Suppressor macrophage treated with lipopolysaccharide for 4 hours (primary cell): ENCODE data around the gene HPS4.

Source experiments
- DNase-seq: peaks from one replicate; pipeline ENCODE4 v3.0.0-alpha.2; 2020

Gene HPS4

GRCh38 chr22:26463101-26463661 lies 20.4 kb downstream of the HPS4 start:
- no peak for DNase-seq

DNA sequence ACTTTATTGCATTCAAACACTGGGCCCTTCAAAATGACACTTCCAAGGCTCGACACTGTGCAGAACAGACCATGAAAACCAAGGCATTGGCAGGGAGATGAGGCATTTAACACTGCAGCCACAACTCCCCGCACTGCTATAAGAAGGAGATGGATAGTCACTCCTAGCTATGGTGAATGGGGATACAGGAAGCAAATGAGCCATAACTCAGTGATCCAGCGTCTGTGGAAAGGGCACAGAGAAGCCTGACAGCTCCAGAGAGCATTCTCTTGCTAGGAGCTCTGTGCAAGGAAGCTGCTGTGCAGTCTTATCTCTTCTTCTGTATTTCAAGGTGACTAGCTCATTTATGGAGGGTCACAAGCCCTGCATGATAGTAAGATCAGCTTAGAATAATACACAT lies 20.9 kb downstream of the HPS4 start:
- DNase-seq: no peak

GRCh38 chr22:26462051-26462450 lies 21.5 kb downstream of the HPS4 start:
- DNase-seq: no peak

GRCh38 chr22:26461188-26461810 lies 22.3 kb downstream of the HPS4 start:
- DNase-seq: peak; percentile 62

GRCh38 chr22:26460202-26460601 lies 23.4 kb downstream of the HPS4 start:
- no peak for DNase-seq

DNA sequence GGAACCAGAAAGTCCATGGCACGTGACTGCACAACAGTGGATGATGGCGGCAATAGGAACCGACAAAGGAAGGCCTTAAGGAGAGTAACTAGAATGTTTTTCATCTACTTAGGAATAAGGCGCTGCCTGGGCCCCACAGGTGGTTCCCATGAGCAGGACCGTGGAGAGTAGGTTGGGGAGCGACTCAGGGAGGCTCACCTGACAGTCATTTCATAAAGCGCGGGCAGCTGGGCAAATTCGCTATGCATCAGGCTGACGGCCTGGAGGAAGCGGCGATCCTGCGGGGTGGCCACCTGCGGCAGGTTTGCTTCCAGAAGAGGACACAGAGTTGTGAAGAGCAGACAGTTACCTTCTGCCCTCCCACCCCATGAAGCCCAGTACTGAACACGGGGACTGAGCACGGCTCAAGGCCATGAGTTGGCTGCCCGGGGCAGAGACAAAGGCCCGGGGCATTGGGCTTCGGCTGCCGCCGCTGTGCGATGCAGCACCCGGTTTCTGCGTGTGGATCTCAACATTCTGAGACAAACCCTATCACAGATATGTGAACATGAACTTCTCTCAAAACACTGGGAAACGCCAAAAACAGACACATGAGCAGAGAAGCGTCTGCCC lies 25.8 kb downstream of the HPS4 start:
- no peak for DNase-seq

DNA sequence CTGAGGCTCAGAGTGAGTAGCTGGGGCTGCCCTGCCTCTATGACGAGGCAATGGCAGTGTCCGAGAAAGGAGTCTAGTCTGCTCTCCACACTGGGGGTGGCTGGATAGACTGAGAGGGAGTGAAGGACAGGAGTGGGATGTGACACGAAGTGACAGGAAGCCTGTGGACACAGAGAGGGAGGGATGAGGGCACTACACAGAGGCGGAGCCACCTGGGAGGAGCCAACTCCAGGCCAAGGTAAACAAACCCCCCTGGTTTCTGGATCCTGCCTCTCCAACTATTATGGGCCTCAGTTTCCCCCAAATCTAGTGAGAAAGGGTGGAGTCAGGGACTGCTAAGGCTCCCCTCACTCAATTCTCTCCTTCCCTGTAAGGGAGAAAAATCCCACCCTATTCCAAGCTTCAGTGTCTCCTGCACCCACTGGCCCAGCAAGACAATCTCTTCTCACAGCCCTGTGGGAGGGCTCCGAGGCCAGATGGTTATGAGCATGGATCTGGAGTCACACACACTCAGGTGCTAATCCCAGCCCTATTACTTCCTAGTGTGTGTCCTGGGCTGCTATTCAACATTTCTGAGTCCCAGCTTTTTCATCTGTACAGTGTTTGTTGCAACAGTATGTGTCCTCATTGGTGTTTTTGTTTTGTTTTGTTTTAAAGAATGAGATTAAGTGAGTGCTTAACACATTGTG lies 29.6 kb downstream of the HPS4 start:
- no peak for DNase-seq

- DNase-seq: no peak
Measured at GRCh38 chr22:26453216-26453615, 30.4 kb downstream of the HPS4 start.

DNA sequence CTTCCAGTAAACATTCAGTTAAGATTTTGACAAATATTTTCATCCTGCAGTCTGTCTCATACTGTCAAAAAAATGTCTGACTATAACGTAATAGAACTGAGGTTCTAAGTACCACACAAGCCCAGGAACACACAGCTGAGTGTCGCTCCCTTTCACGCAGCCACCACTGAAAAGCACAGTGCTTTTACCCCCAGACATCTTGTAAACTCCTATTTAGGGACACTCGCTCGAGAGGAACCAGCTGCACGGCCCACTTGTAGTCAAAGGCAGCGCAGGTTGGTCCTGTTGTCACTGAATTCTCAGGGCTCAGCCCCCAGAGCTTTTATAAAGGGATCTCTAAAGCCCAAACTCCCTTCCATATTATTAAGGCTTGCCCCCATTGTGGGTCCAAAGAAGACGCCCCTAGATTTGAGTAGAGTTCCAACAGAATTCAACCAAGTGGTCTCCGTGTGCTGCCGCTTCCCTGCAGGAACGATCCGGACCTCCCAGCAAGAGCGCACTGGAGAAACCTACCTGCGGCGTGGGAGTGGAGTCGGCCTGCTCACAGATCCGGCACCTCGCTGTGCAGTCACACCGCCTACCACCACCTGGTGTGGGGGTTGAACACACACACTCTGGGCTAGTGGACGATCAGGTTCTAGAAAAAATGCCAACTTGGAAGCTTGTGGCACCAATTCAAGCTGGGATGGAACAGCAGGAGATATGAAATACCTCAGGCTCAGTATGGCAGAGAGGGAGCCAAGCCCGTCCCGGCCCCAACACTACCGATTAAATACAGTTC lies 31.2 kb downstream of the HPS4 start:
- no peak for DNase-seq

DNA sequence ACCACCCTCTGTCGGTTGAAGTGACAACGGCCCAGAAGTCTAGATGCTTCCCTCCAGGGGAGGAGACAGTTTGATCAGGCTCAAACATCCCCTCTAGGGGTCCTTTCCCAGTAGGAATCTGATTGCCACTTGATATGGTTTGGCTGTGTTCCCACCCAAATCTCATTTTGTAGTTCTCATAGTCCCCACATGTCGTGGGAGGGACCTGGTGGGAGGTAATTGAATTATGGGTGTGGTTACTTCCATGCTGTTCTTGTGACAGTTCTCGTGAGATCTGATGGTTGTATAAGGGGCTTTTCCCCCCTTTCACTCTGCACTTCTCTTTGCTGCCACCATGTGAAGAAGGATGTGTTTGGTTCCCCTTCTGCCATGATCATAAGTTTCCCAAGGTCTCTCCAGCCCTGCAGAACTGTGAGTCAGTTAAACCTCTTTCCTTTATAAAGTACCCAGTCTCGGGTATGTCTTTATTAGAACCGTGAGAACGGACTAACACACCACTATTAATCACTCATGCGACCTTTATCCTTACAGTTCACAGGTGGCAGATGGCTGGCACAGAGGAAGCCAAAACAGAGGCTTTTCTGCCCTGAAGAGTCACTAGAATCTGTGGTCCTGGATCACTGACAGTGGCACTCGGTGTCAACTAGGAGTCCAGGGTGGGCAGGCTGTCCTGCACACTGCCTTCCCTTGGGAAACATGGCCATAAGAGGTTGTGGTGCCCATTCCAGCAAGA lies 33.0 kb downstream of the HPS4 start:
- no peak for DNase-seq

DNA sequence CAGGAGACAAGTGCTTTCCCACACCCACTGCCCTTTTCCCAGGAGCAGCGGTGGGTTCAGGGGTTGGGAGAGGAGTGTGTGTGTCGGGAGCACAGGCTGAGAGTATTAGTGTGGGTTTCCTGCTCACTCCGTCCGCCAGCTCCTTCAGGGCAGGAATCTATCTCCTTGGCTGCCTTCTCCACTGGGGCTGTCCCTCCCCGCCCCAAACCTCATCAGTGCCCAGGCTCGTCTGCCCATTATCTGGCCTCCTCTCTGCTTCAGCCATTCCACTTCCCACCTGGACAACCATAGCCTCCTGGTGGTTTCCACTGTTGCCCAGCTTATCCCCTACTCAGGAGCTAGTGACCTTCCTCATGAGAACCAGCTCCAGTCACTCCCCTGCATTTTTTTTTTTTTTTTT lies 34.6 kb downstream of the HPS4 start:
- DNase-seq: no peak

GRCh38 chr22:26448334-26448733 lies 35.2 kb downstream of the HPS4 start:
- no peak for DNase-seq

DNA sequence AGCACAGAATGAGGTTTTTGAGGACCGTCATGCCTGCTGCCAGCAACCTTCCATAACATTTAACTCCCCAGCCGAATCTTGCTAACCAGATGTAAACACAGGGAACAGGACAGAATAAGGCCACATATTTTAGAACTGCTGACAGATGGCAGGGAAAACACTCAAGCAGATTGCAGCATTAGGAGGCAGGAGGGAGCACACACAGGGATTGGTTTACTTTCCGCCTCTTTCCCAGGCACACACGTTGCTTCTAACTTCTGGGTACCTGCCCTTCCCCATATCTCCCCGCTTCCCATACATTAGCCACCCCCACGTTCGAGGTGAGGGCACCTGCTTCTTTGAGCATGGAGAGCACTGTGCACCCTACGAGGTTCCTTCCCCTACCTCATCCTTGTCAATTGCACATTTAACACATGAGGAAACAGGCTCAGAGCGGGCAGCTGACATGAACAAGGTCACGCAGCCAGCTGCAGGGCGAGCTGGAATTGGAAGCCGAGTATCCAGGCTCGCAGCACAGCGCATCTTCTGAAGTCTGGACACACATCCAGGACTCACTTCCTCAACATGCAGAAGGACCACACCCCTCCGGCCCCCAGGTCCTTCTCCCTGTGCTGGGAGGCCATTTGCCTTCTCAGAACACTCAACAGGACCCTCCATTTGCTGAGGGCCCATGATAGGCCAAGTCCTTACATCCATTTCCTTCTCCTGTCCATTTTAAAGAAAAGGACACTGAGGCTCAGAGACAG lies 35.8 kb downstream of the HPS4 start:
- no peak for DNase-seq

- no peak for DNase-seq
Measured at GRCh38 chr22:26446808-26447515, 36.6 kb downstream of the HPS4 start.

GRCh38 chr22:26445577-26446275 lies 37.9 kb downstream of the HPS4 start:
- DNase-seq: no peak

DNA sequence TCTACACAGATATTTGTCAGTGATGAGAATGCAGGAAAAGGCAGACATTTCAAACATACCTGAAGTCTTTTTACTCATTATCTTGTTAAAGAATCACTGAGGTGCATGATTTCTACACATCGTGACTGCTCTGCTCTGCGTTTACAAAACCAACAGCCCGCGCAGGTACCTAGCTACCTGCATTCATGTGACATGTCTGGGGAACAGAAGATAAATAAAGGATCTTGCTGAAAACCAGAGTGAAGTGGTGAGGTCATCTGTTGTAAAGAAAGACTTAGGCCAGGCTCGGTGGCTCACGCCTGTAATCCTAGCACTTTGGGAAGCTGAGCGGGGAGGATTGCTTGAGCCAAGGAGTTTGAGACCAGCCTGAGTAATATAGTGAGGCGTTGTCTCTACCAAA lies 38.8 kb downstream of the HPS4 start:
- DNase-seq: no peak

GRCh38 chr22:26443901-26444690 lies 39.5 kb downstream of the HPS4 start:
- DNase-seq: no peak

DNA sequence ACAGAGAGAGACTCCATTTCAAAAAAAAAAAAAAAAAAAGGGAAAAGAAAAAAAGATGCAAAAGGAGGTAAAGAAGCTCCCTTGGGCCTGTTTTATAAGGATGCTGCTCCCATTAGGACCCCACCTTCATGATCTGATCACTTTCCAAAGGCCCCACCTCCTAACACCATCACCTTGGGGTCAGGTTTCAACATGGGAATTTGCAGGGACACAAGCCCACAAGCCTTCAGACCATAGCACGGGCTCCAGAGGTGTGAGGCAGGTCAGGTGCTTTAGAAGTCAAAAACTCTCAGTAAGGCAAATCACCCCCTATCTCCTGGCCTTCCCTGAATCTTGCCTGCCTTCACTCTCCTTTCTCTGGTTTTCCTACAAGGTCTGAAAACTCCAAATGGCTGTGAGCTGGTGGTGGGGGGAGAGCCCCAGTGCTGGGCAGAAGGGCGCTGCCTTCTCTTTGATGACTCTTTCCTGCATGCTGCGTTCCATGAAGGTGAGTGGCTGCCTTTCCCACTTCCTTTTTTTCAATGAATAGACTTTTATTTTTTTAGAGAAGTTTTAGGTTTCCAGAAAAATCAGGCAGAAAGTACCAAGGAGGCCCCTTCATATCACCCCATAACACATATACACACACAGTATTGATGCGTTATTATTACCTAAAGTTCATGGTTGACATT lies 41.4 kb downstream of the HPS4 start:
- no peak for DNase-seq

DNA sequence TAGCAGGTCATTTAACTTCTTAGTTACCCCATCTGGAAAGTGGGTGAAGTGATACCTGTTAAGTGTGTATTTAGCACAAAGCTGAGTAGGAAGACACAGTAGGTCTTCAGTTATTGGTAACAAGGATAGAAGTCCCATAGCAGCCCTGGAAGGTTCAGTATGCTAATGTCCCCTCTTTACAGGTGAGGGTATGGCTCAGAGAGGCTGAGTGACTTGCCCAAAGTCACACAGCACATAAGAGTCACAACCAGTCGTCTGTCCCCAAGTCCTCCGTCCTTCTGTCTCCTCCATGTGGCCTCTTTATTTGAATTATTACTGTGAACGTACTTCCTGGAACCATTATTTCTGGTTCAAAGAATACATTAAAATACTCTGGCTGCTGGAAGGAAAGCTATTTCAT lies 44.0 kb downstream of the HPS4 start:
- no peak for DNase-seq
